Breast epithelium (tissue), 4 donors: ENCODE data around the gene GFRA1. TPM values are rescaled to one million over a fixed set of nuclear protein-coding genes. Genes with fewer than 3 reads are reported as not detected.
"Not testable (repeated sequence)": the region's sequence is repeated elsewhere in the genome, so short reads cannot be mapped to it uniquely, and the experiment has no call there.

ENCODE experiments used
- DNase-seq, 2 donors: peaks; one replicate each; pipeline ENCODE4 v3.0.0-alpha.2; 2019; ENCODE audit warnings: low spot score in 2 of 2
- H3K27ac ChIP-seq, 2 donors: fragments of 200-600 bp; sonication (generic) in 1 of 2; one replicate each; pipeline ENCODE4 v1.5.1; 2016 to 2019; ENCODE audit warnings: mild to moderate bottlenecking in 1 of 2
- H3K27me3 ChIP-seq, 2 donors: fragments of 200-600 bp; sonication (generic) in 1 of 2; one replicate each; pipeline versions ENCODE4 v1.5.1 to v1.6.0; 2017 to 2019; ENCODE audit warnings: control low read depth in 1 of 2, mild to moderate bottlenecking in 1 of 2
- H3K36me3 ChIP-seq: fragments of 200-600 bp; one replicate; pipeline ENCODE4 v1.5.1; 2019
- H3K4me1 ChIP-seq, 2 donors: fragments of 200-600 bp; sonication (generic); one replicate each; pipeline ENCODE4 v1.5.1; 2016 to 2019; ENCODE audit warnings: control low read depth in 1 of 2
- H3K4me3 ChIP-seq, 3 donors: fragments of 200-600 bp; sonication (generic); 1 replicate in 2 of 3; 2 replicates in 1 of 3; pipeline ENCODE4 v1.5.1; 2016 to 2019; ENCODE audit warnings: mild to moderate bottlenecking in 3 of 3, moderate library complexity in 2 of 3
- H3K9me3 ChIP-seq, 2 donors: fragments of 200-600 bp; sonication (generic) in 1 of 2; one replicate each; pipeline ENCODE4 v1.5.1; 2016 to 2019; ENCODE audit warnings: control low read depth in 1 of 2
- CTCF ChIP-seq, 3 donors: fragments of 450-650 bp; IDR thresholded peaks; one replicate each; pipeline ENCODE4 v1.5.1; 2016 to 2017; ENCODE audit warnings: antibody characterized with exemption in 3 of 3, mild to moderate bottlenecking in 3 of 3, moderate library complexity in 3 of 3
- POLR2A ChIP-seq: fragments of 450-650 bp; IDR thresholded peaks from one replicate; pipeline ENCODE4 v1.6.1; 2016; ENCODE audit warnings: antibody characterized with exemption, mild to moderate bottlenecking, moderate library complexity
- POLR2AphosphoS5 ChIP-seq, 3 donors: sonication (generic); formaldehyde crosslinking; IDR thresholded peaks; one replicate each; pipeline ENCODE4 v1.6.1; 2017; ENCODE audit warnings: antibody characterized with exemption in 3 of 3
- intact Hi-C: fragments of 100-400 bp; cut with DNase I; formaldehyde crosslinking; loops from one replicate; pipeline ENCODE4 v1.15.1; 2023; ENCODE audit warnings: low total_unique reads
- total RNA-seq, 3 donors: library from RNA; depleted of rRNA; stranded (reverse); fragments of >200 nt; gene quantifications; one replicate each; pipeline ENCODE4 v1.1.0, GENCODE V29; 2016

GFRA1 gene
- total RNA-seq, 3 donors from 2014 or later = 88.2 to 153 (median 98.5) TPM

- no peak for TF ChIP-seq POLR2A
- TF ChIP-seq POLR2AphosphoS5 (IDR thresholded peaks at IDR 0.05) = no peak
- TF ChIP-seq CTCF (IDR thresholded peaks at IDR 0.05) = no peak
- intact Hi-C loops = loop anchor here (5.0 kb wide), 1 partner anchor 637 kb away; no protein-coding TSS in a partner anchor
- no peak for DNase-seq
- Histone ChIP-seq H3K4me1 (no peaks in the 10 kb centered on the region), H3K27me3 (no peaks in the 10 kb centered on the region), H3K4me3 (no peak overlapping the region), H3K27ac (no peak overlapping the region), H3K9me3 (no peaks in the 10 kb centered on the region), H3K36me3 (no peaks in the 10 kb centered on the region)
Observed at GRCh38 chr10:116169782-116170445, 103.1 kb downstream of the GFRA1 start.

DNA sequence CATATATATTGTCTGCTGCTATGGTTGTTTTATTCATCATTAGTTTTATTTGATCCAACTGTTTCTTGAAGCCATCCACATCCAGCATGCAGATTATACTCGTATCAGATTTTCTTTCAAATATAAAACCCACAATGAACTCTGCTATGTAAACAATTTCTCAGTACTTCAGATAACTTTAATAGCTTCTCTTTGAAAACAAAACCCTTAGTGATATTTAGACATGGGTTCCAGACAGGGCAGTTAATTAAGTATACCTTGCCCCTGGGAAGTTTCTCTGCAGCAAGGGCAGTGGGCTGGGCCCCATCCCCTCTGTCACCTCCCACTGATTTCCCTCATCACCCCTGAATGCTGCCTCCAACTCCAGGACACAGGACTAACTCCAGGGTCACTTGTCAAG is 104.3 kb downstream of the GFRA1 start:
- Histone ChIP-seq H3K9me3 (no peaks in the 10 kb centered on the region), H3K4me3 (no peak overlapping the region), H3K36me3 (no peaks in the 10 kb centered on the region), H3K4me1 (no peaks in the 10 kb centered on the region), H3K27me3 (no peaks in the 10 kb centered on the region), H3K27ac (no peak overlapping the region)
- DNase-seq = no peak
- intact Hi-C loops = no loop called here
- no peak for TF ChIP-seq CTCF (IDR thresholded peaks at IDR 0.05)
- TF ChIP-seq POLR2A = no peak
- no peak for TF ChIP-seq POLR2AphosphoS5 (IDR thresholded peaks at IDR 0.05)

- H3K4me3 ChIP-seq = no peak overlapping the region
- H3K4me1 ChIP-seq = no peaks in the 10 kb centered on the region
- no peaks in the 10 kb centered on the region for H3K9me3 ChIP-seq
- H3K36me3 ChIP-seq = no peaks in the 10 kb centered on the region
- H3K27ac ChIP-seq = no peak overlapping the region
- no peak for DNase-seq
- H3K27me3 ChIP-seq = no peaks in the 10 kb centered on the region
- no peak for TF ChIP-seq CTCF (IDR thresholded peaks at IDR 0.05)
- no peak for TF ChIP-seq POLR2A
- no peak for TF ChIP-seq POLR2AphosphoS5 (IDR thresholded peaks at IDR 0.05)
- intact Hi-C loops = no loop called here
Observed at GRCh38 chr10:116168329-116168728, 104.7 kb downstream of the GFRA1 start.

DNA sequence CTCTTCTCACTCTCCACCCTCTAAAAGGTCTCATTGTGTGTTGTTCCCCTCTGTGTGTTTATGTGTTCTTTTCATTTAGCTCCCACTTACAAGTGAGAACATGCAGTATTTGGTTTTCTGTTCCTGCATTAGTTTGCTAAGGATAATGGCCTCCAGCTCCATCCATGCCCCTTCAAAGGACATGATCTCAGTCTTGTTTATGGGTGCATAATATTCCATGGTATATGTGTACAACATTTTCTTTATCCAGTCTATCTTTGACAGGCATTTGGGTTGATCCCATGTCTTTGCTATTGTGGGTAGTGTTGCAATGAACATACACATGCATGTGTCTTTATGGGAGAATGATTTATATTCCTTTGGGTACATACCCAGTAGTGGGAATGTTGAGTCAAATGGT is 107.1 kb downstream of the GFRA1 start:
- DNase-seq, H3K27ac ChIP-seq, intact Hi-C loops, H3K4me1 ChIP-seq, H3K9me3 ChIP-seq, H3K27me3 ChIP-seq, H3K4me3 ChIP-seq, H3K36me3 ChIP-seq: not testable (repeated sequence)

DNA sequence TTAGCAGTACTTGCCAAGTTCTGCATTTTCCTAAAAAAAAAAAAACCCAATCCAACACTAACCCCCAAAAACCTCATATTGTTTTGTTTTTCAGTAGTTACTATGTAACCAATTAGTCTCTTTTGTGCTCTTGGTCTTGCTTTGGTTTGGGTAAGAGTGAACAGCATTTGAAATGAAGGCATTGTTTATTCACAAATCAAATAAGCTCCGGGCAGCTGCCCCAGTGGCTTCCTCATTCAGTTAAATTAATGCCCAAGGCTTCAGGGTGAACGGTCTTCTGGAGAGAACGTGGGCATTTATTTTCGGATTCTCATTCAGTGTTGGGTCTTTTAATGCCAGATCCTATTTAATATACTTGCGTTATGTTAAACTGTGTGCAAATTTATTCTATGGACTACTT is 108.7 kb downstream of the GFRA1 start:
- H3K27ac ChIP-seq = no peak overlapping the region
- no peak for TF ChIP-seq POLR2AphosphoS5 (IDR thresholded peaks at IDR 0.05)
- TF ChIP-seq POLR2A = no peak
- TF ChIP-seq CTCF (IDR thresholded peaks at IDR 0.05) = no peak

More for the DNA sequence above, 108.7 kb downstream of the GFRA1 start:
- intact Hi-C loops = no loop called here
- no peaks in the 10 kb centered on the region for H3K36me3 ChIP-seq
- no peaks in the 10 kb centered on the region for H3K9me3 ChIP-seq
- no peak for DNase-seq
- H3K4me3 ChIP-seq = no peak overlapping the region
- H3K27me3 ChIP-seq = no peaks in the 10 kb centered on the region
- no peaks in the 10 kb centered on the region for H3K4me1 ChIP-seq
